HCT116 (cell line): ENCODE results near the gene EHD4. TPM values are rescaled to one million over a fixed set of nuclear protein-coding genes. Genes with fewer than 3 reads are reported as not detected.

Source experiments
- ATAC-seq: fragments of 200-7000 bp; cut with Tn5 transposase; 2 replicates; pipeline ENCODE4 v1.9.1; 2020; ENCODE audit warnings: mild to moderate bottlenecking, moderate library complexity
- BruUV-seq: library from RNA; stranded (reverse); fragments of 400-500 nt; replicated peaks from 2 replicates; lab custom pipeline; 2021; lab: Mats Ljungman, UMichigan
- CTCF ChIA-PET: fragments of 300-600 bp; sonication (Branson Sonifier 250); formaldehyde crosslinking; loops from one replicate; lab custom pipeline; 2021; ENCODE audit warnings: antibody characterized with exemption; lab: Charles Lee
- POLR2A ChIA-PET: fragments of 300-600, 350-600 bp; sonication (Branson Sonifier 250); formaldehyde crosslinking; loops from one replicate; lab custom pipeline; 2021; ENCODE audit warnings: antibody characterized with exemption; lab: Charles Lee
- RAD21 ChIA-PET, 2 experiments: fragments of 300-600 bp; sonication (Branson Sonifier 250); formaldehyde crosslinking; loops; one replicate each; lab custom pipeline; 2023; ENCODE audit warnings: low total read pairs in 2 of 2; ENCODE audit not compliant: uncharacterized antibody in 2 of 2, unreplicated experiment in 2 of 2, low non-redundant PET in 1 of 2; lab: Charles Lee
- DNase-seq: peaks from one replicate; pipeline ENCODE4 v3.0.0-alpha.2; 2010; ENCODE audit warnings: low read depth, low spot score
- H2AFZ ChIP-seq: fragments of 200-600 bp; shearing (Covaris generic), sonication (generic); 2 replicates; pipeline ENCODE4 v1.6.1; 2017; ENCODE audit warnings: low read depth, mixed run types, mixed read lengths, antibody characterized with exemption, low read length; ENCODE audit not compliant: poor library complexity, severe bottlenecking
- H3K27ac ChIP-seq: 2 replicates; pipeline ENCODE4 v1.5.1; 2012; ENCODE audit warnings: low read depth, low read length
- H3K27me3 ChIP-seq: fragments of 200-600 bp; sonication (generic); 2 replicates; pipeline ENCODE4 v1.6.1; 2016; ENCODE audit warnings: mixed run types, low read length, mixed read lengths; ENCODE audit not compliant: insufficient read depth
- H3K36me3 ChIP-seq, 2 experiments: fragments of 200-500 bp in 1 of 2; fragments of 200-600 bp in 1 of 2; sonication (Bioruptor generic) in 1 of 2; sonication (generic) in 1 of 2; 2 replicates each; pipeline versions ENCODE4 v1.5.1 to v1.6.1; 2014 to 2016; ENCODE audit warnings: low read length in 2 of 2, inconsistent platforms in 1 of 2, mixed read lengths in 1 of 2, mixed run types in 1 of 2; ENCODE audit not compliant: insufficient read depth in 2 of 2, control insufficient read depth in 1 of 2
- H3K4me1 ChIP-seq, 2 experiments: fragments of 200-600 bp in 1 of 2; sonication (generic) in 1 of 2; 2 replicates each; pipeline versions ENCODE4 v1.5.1 to v1.6.1; 2012 to 2017; ENCODE audit warnings: low read length in 2 of 2, inconsistent platforms in 1 of 2, mild to moderate bottlenecking in 1 of 2, mixed read lengths in 1 of 2, mixed run types in 1 of 2, moderate library complexity in 1 of 2; ENCODE audit not compliant: insufficient read depth in 2 of 2, control insufficient read depth in 1 of 2
- H3K4me2 ChIP-seq: fragments of 200-600 bp; sonication (generic); 2 replicates; pipeline ENCODE4 v1.6.1; 2017; ENCODE audit warnings: mixed run types, low read length, mixed read lengths
- H3K4me3 ChIP-seq, 2 experiments: fragments of 200-600 bp in 1 of 2; sonication (generic) in 1 of 2; replicated peaks in 1 of 2; 2 replicates each; pipeline ENCODE4 v1.5.1; 2011 to 2016; ENCODE audit warnings: low read length in 2 of 2, control low read depth in 1 of 2, low read depth in 1 of 2, mild to moderate bottlenecking in 1 of 2, mixed read lengths in 1 of 2, mixed run types in 1 of 2
- H3K79me2 ChIP-seq: fragments of 200-600 bp; sonication (generic); 2 replicates; pipeline ENCODE4 v1.6.1; 2017; ENCODE audit warnings: mild to moderate bottlenecking, mixed run types, low read length, moderate library complexity, mixed read lengths; ENCODE audit not compliant: insufficient read depth
- H3K9ac ChIP-seq: fragments of 200-600 bp; sonication (generic); 2 replicates; pipeline ENCODE4 v1.6.1; 2016; ENCODE audit warnings: low read length, mixed read lengths
- H3K9me2 ChIP-seq: fragments of 200-600 bp; sonication (generic), shearing (Covaris generic); 2 replicates; pipeline ENCODE4 v1.6.1; 2017; ENCODE audit warnings: mixed run types, mild to moderate bottlenecking, moderate library complexity; ENCODE audit not compliant: insufficient read depth
- H3K9me3 ChIP-seq, 2 experiments: fragments of 200-500 bp in 1 of 2; fragments of 200-600 bp in 1 of 2; sonication (Bioruptor generic) in 1 of 2; sonication (generic) in 1 of 2; 2 replicates each; pipeline ENCODE4 v1.6.1; 2014 to 2017; ENCODE audit warnings: low read length in 2 of 2, mixed read lengths in 2 of 2, inconsistent platforms in 1 of 2, low read depth in 1 of 2, mild to moderate bottlenecking in 1 of 2, mixed run types in 1 of 2, moderate library complexity in 1 of 2; ENCODE audit not compliant: control insufficient read depth in 1 of 2, insufficient read depth in 1 of 2
- H4K20me1 ChIP-seq: fragments of 200-600 bp; sonication (generic), shearing (Covaris generic); 2 replicates; pipeline ENCODE4 v1.6.1; 2017; ENCODE audit warnings: mixed run types, mild to moderate bottlenecking, moderate library complexity; ENCODE audit not compliant: insufficient read depth
- CBX3 ChIP-seq: IDR thresholded peaks from 2 replicates; pipeline ENCODE4 v1.6.1; 2012; ENCODE audit warnings: low read depth
- CEBPB ChIP-seq: IDR thresholded peaks from 2 replicates; pipeline ENCODE4 v1.6.1; 2012; ENCODE audit warnings: low read depth
- EGR1 ChIP-seq: IDR thresholded peaks from 2 replicates; pipeline ENCODE4 v1.6.1; 2012; ENCODE audit warnings: low read depth
- ELF1 ChIP-seq: IDR thresholded peaks from 2 replicates; pipeline ENCODE4 v1.6.1; 2012; ENCODE audit warnings: low read depth, borderline replicate concordance
- EZH2 ChIP-seq: fragments of 200-600 bp; sonication (generic); IDR thresholded peaks from 2 replicates; pipeline ENCODE4 v1.6.1; 2017; ENCODE audit warnings: antibody characterized with exemption, mixed run types
- POLR2A ChIP-seq: IDR thresholded peaks from 2 replicates; pipeline ENCODE4 v1.7.0; 2011; ENCODE audit warnings: borderline replicate concordance; ENCODE audit not compliant: insufficient read depth, insufficient read length; ENCODE audit errors: extremely low read depth
- POLR2AphosphoS5 ChIP-seq: IDR thresholded peaks from 2 replicates; pipeline ENCODE4 v1.6.1; 2011; ENCODE audit warnings: mild to moderate bottlenecking, low read depth, low read length, moderate library complexity
- RAD21 ChIP-seq: IDR thresholded peaks from 2 replicates; pipeline ENCODE4 v1.6.1; 2012; ENCODE audit warnings: low read depth, mild to moderate bottlenecking
- SIN3A ChIP-seq: IDR thresholded peaks from 2 replicates; pipeline ENCODE4 v1.6.1; 2012; ENCODE audit warnings: low read depth
- SRF ChIP-seq: IDR thresholded peaks from 2 replicates; pipeline ENCODE4 v1.6.1; 2012; ENCODE audit warnings: low read depth
- TCF7L2 ChIP-seq: IDR thresholded peaks from 2 replicates; pipeline ENCODE4 v1.7.0; 2011; ENCODE audit warnings: borderline replicate concordance, inconsistent platforms; ENCODE audit not compliant: insufficient read depth, insufficient read length; ENCODE audit errors: extremely low read depth
- ZNF274 ChIP-seq: fragments of 200-500 bp; sonication (Bioruptor generic); IDR thresholded peaks from 2 replicates; pipeline ENCODE4 v1.6.1; 2014; ENCODE audit warnings: mild to moderate bottlenecking, low read depth, low read length, inconsistent platforms
- intact Hi-C: fragments of 100-400 bp; cut with micrococcal nuclease; formaldehyde crosslinking; loops from 2 replicates; pipeline ENCODE4 v1.10.0; 2022
- total RNA-seq: library from RNA; stranded (reverse); gene quantifications from one replicate; pipeline ENCODE4 v1.2.1, GENCODE V29; 2021; ENCODE audit not compliant: unreplicated experiment
- TF ChIP-seq, protein P1 (sequence below), 3 experiments: fragments of 200-600 bp in 1 of 3; sonication (generic) in 1 of 3; IDR thresholded peaks in 2 of 3; conservative IDR thresholded peaks in 1 of 3; 2 replicates each; pipeline ENCODE4 v1.5.1; 2012 to 2017; ENCODE audit warnings: low read depth in 2 of 3, low read length in 2 of 3, antibody characterized with exemption in 1 of 3, borderline replicate concordance in 1 of 3, control low read depth in 1 of 3, mild to moderate bottlenecking in 1 of 3, mixed read lengths in 1 of 3, mixed run types in 1 of 3, moderate library complexity in 1 of 3; ENCODE audit not compliant: insufficient read depth in 1 of 3
- TF ChIP-seq, protein P2 (sequence below): IDR thresholded peaks from 2 replicates; pipeline ENCODE4 v1.6.1; 2011; ENCODE audit warnings: mild to moderate bottlenecking, low read length, moderate library complexity; ENCODE audit not compliant: insufficient replicate concordance; ENCODE audit errors: extremely low read depth

Gene EHD4
- total RNA-seq, 1 experiment from 2014 or later, result 28.0 TPM

- H3K79me2 ChIP-seq, result peaks cover 59% of the 10 kb centered on the region
- H3K27me3 ChIP-seq, result no peaks in the 10 kb centered on the region
- no peak overlapping the region for H3K9ac ChIP-seq
- BruUV-seq, result no TSS peak
- peaks cover 3% of the 10 kb centered on the region; the same call in 1 of the 2 replicates for H4K20me1 ChIP-seq
- H2AFZ ChIP-seq, result no peak overlapping the region
- peaks cover 4 to 29% of the 10 kb centered on the region in 2 experiments; a peak in 3 of 4 replicates for H3K36me3 ChIP-seq
- CTCF ChIA-PET, result no interaction called here
- no peak for ATAC-seq
- POLR2A ChIA-PET, result interaction anchor here (0.6 kb wide), 1 partner anchor 18 kb away, joined by 3 read pairs; the partner anchor contains the start of gene EHD4
- H3K4me2 ChIP-seq, result no peak overlapping the region
- no peak overlapping the region for H3K27ac ChIP-seq
- intact Hi-C loops, result no loop called here
- no peaks in the 10 kb centered on the region for H3K9me2 ChIP-seq
- no peaks in the 10 kb centered on the region for H3K4me1 ChIP-seq
- no peaks in the 10 kb centered on the region for H3K9me3 ChIP-seq
- no peak overlapping the region for H3K4me3 ChIP-seq
- TF ChIP-seq, protein P1, sequence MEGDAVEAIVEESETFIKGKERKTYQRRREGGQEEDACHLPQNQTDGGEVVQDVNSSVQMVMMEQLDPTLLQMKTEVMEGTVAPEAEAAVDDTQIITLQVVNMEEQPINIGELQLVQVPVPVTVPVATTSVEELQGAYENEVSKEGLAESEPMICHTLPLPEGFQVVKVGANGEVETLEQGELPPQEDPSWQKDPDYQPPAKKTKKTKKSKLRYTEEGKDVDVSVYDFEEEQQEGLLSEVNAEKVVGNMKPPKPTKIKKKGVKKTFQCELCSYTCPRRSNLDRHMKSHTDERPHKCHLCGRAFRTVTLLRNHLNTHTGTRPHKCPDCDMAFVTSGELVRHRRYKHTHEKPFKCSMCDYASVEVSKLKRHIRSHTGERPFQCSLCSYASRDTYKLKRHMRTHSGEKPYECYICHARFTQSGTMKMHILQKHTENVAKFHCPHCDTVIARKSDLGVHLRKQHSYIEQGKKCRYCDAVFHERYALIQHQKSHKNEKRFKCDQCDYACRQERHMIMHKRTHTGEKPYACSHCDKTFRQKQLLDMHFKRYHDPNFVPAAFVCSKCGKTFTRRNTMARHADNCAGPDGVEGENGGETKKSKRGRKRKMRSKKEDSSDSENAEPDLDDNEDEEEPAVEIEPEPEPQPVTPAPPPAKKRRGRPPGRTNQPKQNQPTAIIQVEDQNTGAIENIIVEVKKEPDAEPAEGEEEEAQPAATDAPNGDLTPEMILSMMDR (IDR thresholded peaks at IDR 0.05 in 2 of 3, conservative IDR thresholded peaks at IDR 0.05 in 1 of 3; ENCODE audit: borderline replicate concordance in 1 of 3, insufficient read depth in 1 of 3, low read depth in 2 of 3, low read length in 2 of 3), result no peak
- TF ChIP-seq, protein P2, sequence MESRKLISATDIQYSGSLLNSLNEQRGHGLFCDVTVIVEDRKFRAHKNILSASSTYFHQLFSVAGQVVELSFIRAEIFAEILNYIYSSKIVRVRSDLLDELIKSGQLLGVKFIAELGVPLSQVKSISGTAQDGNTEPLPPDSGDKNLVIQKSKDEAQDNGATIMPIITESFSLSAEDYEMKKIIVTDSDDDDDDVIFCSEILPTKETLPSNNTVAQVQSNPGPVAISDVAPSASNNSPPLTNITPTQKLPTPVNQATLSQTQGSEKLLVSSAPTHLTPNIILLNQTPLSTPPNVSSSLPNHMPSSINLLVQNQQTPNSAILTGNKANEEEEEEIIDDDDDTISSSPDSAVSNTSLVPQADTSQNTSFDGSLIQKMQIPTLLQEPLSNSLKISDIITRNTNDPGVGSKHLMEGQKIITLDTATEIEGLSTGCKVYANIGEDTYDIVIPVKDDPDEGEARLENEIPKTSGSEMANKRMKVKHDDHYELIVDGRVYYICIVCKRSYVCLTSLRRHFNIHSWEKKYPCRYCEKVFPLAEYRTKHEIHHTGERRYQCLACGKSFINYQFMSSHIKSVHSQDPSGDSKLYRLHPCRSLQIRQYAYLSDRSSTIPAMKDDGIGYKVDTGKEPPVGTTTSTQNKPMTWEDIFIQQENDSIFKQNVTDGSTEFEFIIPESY, result no peak
- TF ChIP-seq CBX3, result no peak
- TF ChIP-seq POLR2A, result no peak
- TF ChIP-seq EZH2, result no peak
- no peak for TF ChIP-seq EGR1
- no peak for TF ChIP-seq CEBPB
- TF ChIP-seq TCF7L2, result no peak
- no peak for TF ChIP-seq SIN3A
- no peak for TF ChIP-seq POLR2AphosphoS5
- no peak for TF ChIP-seq SRF
- no peak for TF ChIP-seq RAD21
- no peak for TF ChIP-seq ZNF274
- no peak for TF ChIP-seq ELF1
- RAD21 ChIA-PET, result no interaction called here
- DNase-seq, result no peak
Observed at GRCh38 chr15:41954036-41954435, 18.3 kb downstream of the EHD4 start.
